GM21529 (cell line): ENCODE data around the gene FAAP100.

Experiments
- ATAC-seq: cut with Tn5 transposase; IDR thresholded peaks from one replicate; pipeline ENCODE4 v1.9.1; 2021; ENCODE audit not compliant: unreplicated experiment

Gene FAAP100

GRCh38 chr17:81556175-81556691 lies 4.1 kb upstream of the FAAP100 start:
- no peak for ATAC-seq

GRCh38 chr17:81553616-81554181 lies 1.5 kb upstream of the FAAP100 start:
- no peak for ATAC-seq

DNA sequence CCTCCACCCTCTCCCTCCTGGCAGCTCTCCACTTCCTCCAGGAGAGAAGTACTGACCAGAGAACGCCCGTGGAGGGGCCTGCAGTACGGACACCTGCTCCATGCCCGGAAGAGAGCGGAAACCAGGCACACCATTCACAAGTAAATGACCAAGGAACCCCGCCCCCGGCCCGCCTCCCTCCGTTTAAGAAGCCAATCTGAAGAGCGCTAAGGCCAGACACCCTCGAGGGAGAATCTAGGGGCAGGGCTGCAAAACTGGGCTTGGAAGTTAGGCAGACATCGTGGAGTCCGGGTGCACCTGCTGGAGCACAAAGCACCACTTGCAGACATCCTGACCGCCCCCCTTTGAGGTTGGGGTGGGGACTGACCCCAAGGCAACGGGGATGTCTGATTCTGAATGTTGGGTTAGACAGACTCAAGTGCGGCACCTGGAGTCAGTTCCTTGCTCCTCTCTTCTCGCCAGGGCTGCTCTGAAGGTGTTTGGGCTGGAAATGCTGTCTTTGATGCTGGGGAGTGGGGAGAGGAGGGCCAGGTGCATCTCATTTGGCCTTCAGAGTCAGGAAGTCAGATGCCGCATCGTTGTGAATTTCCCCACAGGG lies 964 bp upstream of the FAAP100 start:
- peak; percentile 36 for ATAC-seq

GRCh38 chr17:81551458-81552243 lies 502 bp downstream of the FAAP100 start:
- peak; percentile 4 for ATAC-seq

DNA sequence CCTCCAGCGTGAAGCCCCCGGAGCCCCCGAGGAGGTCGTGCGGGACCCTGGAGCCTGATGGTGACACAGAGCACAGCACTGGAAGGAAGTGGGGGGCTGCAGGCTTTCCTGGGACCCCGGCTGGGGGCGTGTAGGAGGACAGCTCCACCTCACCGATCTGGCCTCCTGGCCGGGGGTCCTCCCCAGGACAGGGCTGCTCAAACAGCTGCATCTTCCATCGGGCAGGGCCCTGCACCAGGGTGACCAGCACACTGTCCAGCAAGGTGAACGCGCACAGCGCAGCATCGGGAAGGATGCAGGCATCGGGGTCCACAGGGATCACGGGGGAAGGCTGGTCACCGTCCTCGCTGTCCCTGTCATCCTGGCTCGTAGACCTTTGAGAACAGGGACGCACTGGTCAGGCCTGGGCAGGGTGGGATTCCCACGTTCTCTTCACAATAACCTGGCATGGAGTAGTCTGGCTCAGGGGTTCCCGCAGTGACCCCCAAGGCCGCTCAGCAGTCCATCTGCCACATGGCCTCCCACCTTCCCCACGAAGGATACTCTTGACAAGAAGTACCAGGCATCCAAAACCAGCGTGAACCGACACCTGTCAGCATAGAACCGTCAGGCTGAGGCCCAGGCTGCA lies 1.2 kb downstream of the FAAP100 start:
- no peak for ATAC-seq

DNA sequence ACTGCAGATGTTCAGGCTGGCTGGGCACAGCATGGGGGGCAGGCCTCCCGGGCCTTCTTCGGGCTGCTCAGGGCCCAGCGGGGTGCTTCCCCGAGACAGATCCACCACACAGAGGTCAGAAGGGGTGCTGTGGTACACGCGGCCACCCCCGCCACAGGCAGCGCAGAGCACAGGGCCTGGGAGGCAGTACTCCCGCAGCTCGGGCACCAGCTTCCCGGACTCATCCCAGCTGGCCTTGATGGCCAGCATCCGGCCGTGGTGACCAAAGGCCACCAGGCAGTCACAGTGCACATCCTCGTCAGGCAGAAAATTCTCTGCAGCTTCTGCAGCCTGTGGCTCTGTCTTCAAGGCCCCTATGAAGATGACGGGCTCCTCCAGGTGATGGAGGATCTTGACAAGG lies 1.9 kb downstream of the FAAP100 start:
- no peak for ATAC-seq

GRCh38 chr17:81549826-81550225 lies 2.3 kb downstream of the FAAP100 start:
- ATAC-seq: no peak

GRCh38 chr17:81549031-81549557 lies 3.1 kb downstream of the FAAP100 start:
- ATAC-seq: no peak

DNA sequence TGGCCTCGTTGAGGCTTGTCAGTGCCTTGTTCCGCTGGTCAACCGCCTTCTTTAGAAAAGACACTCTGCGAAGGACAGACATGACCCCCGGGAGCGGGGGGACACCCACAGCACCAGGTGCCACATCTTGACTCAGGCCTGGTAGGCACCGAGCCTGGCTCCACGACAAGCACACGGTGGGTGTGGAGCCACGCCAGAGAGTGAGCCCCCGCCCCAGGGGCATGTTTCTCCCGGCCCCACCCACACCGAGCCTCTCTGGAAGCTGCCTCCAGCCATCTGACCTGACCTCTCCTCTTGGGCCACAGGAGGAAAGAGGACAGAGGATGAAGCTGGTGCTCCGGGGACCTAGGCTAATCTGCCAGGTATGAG lies 4.6 kb downstream of the FAAP100 start:
- ATAC-seq: no peak

GRCh38 chr17:81546906-81547613 lies 5.1 kb downstream of the FAAP100 start:
- no peak for ATAC-seq

DNA sequence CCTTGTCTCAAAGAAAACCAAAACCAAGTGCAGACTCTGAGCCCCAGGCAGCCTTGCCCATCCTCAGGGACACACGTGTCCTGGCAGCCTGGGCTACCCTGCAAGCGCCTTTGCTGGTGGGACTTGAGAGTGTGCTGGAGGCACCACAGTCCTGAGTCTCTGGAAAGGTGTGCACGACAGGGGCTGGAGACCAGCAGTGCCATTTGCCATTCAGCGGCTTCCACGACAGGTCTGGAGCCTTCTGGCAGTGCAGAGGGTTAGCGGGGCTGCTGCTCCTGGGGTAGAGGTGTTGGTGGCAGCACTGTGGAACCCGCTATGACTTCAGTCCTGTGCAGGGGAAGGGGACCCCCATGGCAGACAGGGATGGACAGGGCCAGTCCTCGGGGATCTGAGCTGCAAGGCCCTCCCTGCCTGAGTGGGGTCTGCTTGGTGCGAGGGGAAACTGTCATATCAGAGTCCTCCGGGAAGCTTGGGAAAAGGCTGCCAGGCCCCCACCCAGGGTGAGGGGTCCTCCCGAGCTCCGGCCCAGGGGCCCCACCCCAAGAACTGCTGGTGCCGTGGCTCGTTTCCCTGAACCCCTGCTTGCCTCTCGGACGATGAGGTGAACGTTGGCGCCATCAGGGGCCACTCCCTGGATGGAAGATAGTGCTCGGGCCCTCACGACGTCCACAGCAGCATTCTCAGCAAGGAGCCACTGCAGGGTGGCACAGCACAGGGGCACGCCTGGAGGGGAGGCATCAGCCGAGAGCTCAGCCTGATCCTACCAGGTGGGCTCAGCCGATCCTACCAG lies 6.8 kb downstream of the FAAP100 start:
- ATAC-seq: no peak

DNA sequence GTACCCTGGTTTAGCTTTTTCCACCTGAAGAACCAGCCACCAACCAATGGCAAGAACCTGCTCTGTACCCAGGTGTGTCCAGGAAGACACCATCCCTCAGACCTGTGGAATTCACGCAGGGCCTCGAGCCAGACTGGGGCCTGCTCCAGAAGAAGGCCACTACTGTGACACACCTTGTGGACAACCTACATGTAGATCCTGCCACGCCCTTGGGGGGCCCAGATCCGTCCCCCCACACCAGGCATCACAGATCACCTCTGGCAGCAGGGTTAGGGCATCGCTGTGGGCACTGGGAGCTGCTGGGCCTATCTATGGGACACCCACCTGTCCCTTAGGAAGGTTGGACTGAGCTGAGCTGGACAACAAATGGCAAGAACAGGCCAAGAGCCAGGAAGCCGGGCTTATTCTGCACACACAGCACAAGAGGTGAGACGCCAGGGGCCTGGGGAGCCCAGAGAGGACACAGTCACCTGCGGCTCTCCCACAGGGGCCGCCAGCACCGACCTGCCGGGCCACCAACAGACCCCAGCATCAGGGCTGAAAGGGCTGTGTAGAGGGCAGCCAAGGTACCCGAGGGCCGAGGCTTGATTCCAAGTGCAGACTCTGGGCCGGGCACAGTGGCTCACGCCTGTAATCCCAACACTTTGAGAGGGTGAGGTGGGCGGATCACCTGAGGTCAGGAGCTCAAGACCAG lies 7.7 kb downstream of the FAAP100 start:
- ATAC-seq: no peak

GRCh38 chr17:81543756-81544155 lies 8.4 kb downstream of the FAAP100 start:
- no peak for ATAC-seq

- no peak for ATAC-seq
Observed at GRCh38 chr17:81543339-81543675, 8.8 kb downstream of the FAAP100 start.

GRCh38 chr17:81542431-81543338 lies 9.5 kb downstream of the FAAP100 start:
- no peak for ATAC-seq

- no peak for ATAC-seq
Observed at GRCh38 chr17:81541123-81541522, 11.0 kb downstream of the FAAP100 start.

DNA sequence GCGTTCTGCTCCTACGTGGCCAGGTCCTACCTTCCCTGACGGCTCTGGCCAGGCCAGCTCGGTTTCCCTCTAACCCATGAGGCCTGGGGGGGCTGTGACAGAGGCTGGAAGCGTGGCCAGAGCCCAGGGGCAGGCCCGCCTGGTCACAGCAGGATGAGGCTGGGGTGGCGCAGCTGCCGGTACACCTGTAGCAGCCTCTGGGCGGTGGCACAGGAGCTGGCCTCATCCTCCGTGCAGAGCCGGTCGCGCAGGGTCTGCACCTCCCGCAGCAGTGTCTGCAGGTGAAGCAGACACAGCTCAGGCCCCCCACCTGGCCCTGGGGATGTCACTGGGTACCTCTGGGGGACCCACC lies 11.5 kb downstream of the FAAP100 start:
- no peak for ATAC-seq

- no peak for ATAC-seq
Observed at GRCh38 chr17:81539961-81540675, 12.0 kb downstream of the FAAP100 start.
